H7 (cell line): ENCODE measurements around the gene PPIB. TPM values are rescaled to one million over a fixed set of nuclear protein-coding genes. Genes with fewer than 3 reads are reported as not detected.
A peak's percentile ranks its signal among the peaks of the same experiment; 100 is the strongest.

Experiments used
- DNase-seq: peaks from one replicate; pipeline ENCODE4 v3.0.0; 2012
- H3K27me3 ChIP-seq: 2 replicates; pipeline ENCODE4 v1.6.0; 2011; ENCODE audit warnings: mild to moderate bottlenecking, low read length; ENCODE audit not compliant: control insufficient read depth, insufficient read depth
- H3K36me3 ChIP-seq: replicated peaks from 2 replicates; pipeline ENCODE4 v1.5.1; 2011; ENCODE audit warnings: low read length; ENCODE audit not compliant: control insufficient read depth, insufficient read depth
- H3K4me3 ChIP-seq: 2 replicates; pipeline ENCODE4 v1.5.1; 2011; ENCODE audit warnings: low read depth, mild to moderate bottlenecking, control low read depth, low read length, moderate library complexity; ENCODE audit not compliant: insufficient read depth
- total RNA-seq: library from RNA; depleted of rRNA; stranded (reverse); fragments of >200 nt; shearing (Covaris generic); gene quantifications from 2 replicates; pipeline ENCODE4 v1.2.3, GENCODE V29; 2014; rRNA removed

Gene PPIB
- 293 and 356 TPM in 2 replicates for total RNA-seq

DNA sequence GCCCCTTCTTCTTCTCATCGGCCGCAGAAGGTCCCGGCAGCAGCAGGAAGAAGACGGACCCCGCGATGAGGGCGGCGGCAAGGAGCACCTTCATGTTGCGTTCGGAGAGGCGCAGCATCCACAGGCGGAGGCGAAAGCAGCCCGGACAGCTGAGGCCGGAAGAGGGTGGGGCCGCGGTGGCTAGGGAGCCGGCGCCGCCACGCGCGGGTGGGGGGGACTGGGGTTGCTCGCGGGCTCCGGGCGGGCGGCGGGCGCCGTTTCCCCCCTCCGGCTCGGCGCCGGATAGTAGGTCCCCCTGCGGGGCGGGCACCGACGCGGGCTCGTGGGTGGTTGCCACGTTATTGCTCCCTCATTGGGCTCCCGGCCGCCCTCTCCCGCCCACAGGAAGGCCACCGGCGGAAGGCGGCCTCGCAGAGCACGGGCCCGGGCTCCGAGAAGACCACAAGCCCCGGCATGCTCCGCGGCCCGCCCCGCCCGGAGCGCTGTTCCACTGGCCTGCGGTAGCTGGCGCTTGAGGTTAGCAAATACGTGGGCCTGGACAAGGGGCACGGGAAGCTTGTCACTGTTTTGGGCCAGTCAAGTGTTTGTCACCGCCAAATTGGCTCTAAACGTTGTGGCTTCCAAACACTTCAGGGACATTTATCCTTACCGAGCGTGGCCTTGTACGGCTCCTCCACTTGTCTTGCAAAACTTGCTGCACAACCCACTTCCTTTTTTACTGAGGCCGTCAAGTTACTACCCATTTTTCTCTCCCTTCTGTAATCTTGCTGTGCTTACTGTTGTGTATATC is at the start of gene PPIB:
Gene PPIB, minus strand, starts transcription at position 154 of the 790 bp plus-strand sequence. Its CDS starts 36 bp downstream, at position 118.
- H3K4me3 ChIP-seq = peak within 1 kb of the TSS; percentile 90
- peaks cover 24% of the 10 kb centered on the region for H3K36me3 ChIP-seq
- H3K27me3 ChIP-seq = no peaks in the 10 kb centered on the region
- peak; percentile 98 for DNase-seq

DNA sequence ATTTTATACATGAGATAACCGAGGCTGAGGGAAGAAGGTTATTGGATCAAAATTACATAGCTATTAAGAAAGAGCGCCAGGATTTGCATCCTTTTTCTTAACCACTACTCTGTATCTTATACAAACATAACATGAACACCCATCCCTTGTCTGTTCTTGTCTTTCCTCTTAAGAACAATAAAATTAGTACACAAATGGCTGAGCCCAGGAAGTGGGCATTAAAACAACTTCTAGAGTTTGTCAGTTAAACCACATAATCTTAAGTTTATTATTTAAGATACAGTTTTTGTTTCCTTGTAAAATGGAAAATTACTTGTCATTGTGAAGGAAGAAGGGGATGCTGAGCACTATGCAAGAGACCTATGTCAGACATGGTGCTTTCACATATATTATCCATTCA is 48.9 kb upstream of the PPIB start:
- Histone ChIP-seq H3K36me3 (peaks cover 1% of the 10 kb centered on the region), H3K4me3 (no peak overlapping the region), H3K27me3 (no peaks in the 10 kb centered on the region)
- DNase-seq = no peak

DNA sequence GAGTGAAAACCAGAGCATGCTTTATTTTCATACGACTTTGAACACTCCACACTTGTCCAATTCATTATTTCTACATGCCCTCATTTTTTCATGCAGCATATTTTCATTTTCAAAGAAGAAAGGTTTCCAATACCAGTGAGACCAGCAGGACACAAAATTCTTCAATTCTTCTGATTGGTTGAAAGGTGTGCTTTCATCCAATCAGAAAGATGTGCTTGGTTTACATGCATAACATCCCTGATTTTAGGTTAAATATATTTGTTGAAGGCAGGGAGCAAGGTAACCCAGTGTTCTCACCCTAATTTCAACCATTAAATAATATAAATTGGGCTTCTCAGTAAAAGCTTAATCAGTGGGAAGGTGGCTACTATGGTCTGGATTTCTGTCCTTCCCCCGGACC is 47.5 kb upstream of the PPIB start:
- H3K27me3 ChIP-seq = no peaks in the 10 kb centered on the region
- no peak overlapping the region for H3K4me3 ChIP-seq
- H3K36me3 ChIP-seq = peaks cover 1% of the 10 kb centered on the region
- DNase-seq = no peak

DNA sequence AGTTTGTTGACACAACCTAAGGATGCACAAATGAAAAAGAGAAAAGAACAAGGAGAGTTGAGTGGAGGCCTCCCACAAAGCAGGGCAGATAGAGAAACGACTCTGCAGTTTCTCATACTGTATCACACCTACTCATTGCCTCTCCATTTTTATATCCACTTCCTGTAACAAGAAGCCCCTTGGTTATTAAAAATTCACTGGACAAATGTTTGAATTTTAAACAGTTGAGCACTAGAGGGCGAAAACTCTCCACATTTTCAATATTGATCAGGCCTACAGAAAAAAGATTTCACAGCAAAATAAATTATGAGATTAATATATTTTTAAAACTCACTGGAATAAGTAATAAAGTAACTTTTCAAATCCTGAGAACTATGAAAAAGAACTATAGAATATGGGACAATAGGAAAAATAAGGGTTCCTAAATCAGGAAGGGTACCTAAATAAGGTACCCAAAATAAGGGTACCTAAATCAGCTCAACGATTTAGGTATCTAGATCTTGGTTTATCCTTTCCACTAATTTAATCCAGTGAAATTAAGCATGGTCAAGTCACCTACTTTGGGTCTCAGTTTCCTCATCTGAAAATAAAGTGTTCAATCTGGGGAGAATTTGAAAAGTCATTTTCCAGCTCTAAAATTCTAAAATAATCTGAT is 47.0 kb upstream of the PPIB start:
- peaks cover 1% of the 10 kb centered on the region for H3K36me3 ChIP-seq
- H3K4me3 ChIP-seq = no peak overlapping the region
- no peaks in the 10 kb centered on the region for H3K27me3 ChIP-seq
- no peak for DNase-seq

DNA sequence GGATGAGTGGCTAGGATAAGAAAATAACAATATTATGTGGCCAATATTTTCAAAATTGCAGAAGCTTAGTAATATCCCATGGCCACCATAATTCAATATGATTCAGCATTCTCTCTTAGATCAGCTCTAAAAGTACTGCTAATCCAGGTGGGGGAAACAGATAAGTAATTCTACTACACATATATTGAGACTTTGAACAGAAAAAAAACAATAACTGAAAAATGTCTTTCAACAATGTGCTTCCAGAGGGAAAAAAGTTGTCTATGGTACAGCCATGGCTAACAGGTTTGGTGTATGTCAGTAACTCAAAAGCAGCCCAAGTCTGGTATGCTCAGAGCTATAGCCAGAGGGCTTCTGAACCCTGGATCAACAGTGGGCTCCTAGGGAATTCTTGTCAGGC is 42.4 kb upstream of the PPIB start:
- no peak for DNase-seq
- no peaks in the 10 kb centered on the region for H3K27me3 ChIP-seq
- peaks cover 3% of the 10 kb centered on the region; the same call in 1 of the 2 replicates for H3K36me3 ChIP-seq
- no peak overlapping the region for H3K4me3 ChIP-seq

DNA sequence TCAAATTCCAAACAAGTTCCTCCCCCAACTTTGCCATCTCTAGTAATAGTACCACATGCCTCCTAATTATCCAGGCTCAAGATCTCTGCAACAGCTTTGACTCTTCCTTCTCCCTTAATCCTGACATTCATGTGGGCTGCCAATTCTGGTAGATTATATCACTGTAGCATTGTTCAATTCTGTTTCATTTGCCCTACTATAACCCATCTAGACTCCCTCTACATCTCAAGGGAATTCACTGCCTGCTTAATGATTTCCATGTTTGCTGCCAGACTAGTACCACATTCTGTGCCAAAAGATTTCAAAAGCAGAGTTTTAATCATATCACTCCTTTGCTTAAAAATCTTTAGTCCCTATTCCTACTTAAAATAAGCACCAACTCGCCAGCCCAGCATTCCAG is 34.6 kb upstream of the PPIB start:
- no peak for DNase-seq
- Histone ChIP-seq H3K36me3 (no peaks in the 10 kb centered on the region), H3K4me3 (no peak overlapping the region), H3K27me3 (no peaks in the 10 kb centered on the region)

DNA sequence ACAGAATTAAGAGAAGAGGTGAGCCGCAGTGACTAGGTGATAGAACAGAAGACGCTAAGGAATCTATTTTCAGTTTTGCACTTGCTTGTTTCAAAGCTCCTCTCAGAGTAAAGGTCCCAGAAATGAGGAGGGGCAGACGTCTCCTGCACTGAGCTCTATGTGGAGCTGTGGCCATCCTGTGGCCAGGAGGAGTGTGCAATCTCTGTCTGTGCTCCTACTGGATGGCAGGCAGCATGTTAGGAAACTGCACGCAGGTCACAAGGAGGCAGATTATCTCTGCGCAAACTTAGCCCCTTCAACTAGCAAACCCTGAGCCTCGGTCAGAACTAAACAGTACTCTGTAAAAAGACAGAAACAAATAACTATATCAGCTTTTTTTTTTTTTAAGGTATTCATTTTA is 31.1 kb upstream of the PPIB start:
- Histone ChIP-seq H3K36me3 (no peaks in the 10 kb centered on the region), H3K4me3 (no peak overlapping the region), H3K27me3 (no peaks in the 10 kb centered on the region)
- peak; percentile 22 for DNase-seq

DNA sequence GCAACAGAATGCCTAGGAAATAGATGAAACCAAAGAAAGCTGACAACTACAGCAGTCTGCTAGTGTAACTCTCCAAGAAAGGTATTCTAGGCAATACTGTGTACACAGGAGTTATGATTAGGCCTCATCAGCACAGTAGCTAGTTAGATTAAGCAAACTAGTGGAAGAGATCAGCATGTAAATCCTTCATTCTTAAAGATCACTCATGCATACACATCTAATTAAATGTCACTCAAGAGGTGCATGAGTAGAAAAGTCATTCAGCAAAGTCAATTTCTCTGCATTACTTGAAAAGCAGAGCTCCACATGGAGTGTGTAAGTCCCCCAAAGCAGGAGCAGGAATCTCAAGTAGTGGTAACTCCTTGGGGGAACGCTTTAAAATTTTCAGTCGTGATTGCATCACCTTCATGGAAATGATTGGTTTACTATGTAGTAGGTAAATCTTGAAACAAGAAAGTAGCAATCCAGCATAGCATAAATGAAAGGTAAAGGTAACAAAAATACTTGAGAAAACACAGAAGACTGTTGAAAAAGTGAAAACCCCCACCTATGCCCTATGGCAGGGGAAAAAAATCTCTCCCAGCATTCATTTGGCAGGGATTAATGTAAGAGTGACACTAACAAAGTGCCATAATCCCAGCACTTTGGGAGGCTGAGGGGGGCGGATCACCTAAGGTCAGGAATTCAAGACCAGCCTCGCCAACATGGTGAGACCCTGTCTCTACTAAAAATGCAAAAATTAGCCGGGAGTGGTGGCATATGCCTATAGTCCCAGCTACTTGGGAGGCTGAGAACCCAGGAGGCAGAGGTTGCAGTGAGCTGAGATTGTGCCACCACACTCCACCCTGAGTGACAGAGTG is 29.4 kb upstream of the PPIB start:
- no peak overlapping the region for H3K4me3 ChIP-seq
- no peaks in the 10 kb centered on the region for H3K27me3 ChIP-seq
- no peaks in the 10 kb centered on the region for H3K36me3 ChIP-seq
- DNase-seq = no peak

DNA sequence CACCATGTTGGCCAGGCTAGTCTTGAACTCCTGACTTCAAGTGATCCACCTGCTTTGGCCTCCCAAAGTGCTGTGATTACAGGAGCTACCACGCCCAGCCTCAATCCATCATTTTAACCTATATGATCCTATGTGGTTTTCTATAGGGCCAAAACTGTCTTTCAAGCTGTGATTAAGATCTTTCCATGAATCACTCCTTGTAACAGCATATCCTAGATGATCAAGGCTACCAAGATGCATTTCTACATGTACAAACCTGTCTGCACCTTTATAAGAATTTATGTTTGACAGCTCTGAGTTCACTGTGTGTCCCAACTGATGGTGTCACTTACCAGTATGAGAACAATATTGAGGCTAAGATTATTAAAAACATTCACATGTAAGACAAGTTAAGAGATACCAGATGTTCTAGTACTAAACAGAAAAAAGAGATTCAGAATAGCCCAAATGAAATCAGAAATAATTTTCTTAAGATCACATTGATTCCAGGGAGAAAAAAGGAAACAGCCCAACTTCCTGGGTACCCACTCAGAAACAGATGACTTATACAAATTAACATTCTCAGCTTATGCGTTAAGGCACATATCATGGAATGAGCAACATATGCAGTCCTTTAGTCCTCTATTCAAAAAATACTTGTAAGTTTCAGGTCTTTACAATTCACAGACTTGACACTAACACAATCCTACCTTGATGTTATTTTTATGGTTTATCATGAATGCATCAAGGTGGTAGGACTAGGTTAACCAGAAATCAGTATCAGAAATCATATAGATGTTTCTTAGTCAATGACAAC is 24.8 kb upstream of the PPIB start:
- Histone ChIP-seq H3K36me3 (no peaks in the 10 kb centered on the region; the same call in 1 of the 2 replicates), H3K4me3 (no peak overlapping the region), H3K27me3 (no peaks in the 10 kb centered on the region)
- DNase-seq = no peak

DNA sequence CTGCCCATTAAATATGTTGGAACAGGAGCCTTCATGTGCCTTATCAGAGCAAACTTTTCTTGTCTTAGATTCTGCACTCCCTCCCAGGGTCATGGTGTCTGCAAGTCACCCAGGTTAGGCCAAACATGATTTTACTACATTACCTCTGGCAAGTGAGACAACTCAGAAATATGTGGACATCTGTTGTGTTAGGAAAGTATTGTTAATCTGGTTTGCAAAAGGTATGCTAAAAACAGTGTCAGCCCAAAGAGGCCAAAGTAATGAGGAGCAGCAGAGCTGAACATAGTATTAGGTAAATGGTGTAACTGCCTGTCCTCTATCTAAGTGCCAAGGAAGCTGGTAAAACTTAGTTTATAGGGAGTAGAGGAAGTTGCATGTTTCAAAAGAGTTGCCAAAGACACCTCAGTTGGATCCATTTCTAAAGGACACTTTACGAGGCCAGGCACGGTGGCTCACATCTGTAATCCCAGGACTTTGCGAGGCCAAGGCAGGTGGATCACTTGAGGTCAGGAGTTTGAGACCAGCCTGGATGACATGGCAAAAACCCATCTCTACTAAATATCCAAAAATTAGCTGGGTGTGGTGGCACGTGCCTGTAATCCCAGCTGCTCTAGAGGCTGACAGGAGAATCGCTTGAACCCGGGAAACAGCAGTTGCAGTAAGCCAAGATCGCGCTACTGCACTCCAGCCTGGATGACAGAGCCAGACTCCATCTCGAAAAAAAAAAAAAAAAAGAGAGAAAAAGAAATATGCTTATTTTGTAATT is 22.5 kb upstream of the PPIB start:
- H3K36me3 ChIP-seq = no peaks in the 10 kb centered on the region; the same call in none of the 2 replicates
- no peak overlapping the region for H3K4me3 ChIP-seq
- no peak for DNase-seq
- H3K27me3 ChIP-seq = no peaks in the 10 kb centered on the region

DNA sequence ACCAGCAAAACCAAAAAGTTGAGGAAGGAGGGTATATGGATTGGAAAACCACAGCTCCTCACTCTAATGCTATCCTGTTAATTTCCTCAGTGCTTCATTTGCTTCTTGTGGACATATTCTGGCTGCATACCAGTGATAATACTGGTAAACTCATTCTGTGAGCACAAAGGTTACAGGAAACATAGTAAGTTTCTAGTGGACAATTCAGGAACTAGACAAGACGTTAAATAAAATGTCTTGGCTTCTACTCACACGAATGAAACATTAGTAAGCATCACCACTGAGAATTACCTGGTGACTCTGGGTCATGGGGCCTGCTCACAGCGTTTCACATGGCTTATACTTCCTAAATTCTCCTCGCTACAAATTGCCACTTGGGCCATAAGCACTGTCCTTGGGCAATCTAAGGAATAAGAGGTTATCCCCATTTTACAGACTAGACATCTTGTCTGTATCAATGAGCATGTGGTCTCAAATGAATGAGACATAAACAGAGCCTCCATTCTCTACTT is 20.1 kb upstream of the PPIB start:
- DNase-seq = no peak
- no peak overlapping the region for H3K4me3 ChIP-seq
- no peaks in the 10 kb centered on the region for H3K27me3 ChIP-seq

DNA sequence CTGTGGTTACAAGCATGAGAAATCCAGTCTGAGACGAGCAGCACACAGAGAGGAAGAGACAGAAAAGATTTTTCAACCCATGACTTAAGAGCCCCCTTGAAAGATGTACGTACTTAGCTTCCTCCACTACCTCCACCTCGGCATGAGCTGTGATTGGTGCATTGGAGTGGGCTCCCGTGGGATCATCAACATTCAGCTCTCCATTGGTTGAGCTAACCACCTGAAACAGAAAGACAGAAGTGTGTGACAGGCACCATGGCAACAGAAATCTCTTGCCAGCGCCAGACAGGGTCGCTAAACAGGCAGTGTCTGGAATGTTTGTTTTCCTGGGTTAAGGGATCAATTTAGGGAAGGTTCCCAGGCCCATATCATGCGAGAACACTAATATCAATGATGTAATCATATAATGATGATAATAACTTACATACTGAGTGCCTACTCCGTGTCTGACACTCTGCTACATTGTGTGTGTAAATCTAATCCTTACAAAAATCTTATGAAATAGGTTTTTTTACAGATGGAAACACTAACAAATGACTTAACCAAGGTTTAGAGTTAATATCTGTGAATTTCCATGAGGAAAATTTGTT is 17.5 kb upstream of the PPIB start:
- DNase-seq = no peak
- Histone ChIP-seq H3K27me3 (no peaks in the 10 kb centered on the region), H3K4me3 (no peak overlapping the region), H3K36me3 (peaks cover 1% of the 10 kb centered on the region)

More for the DNA sequence above, 20.1 kb upstream of the PPIB start:
- H3K36me3 ChIP-seq = no peaks in the 10 kb centered on the region; the same call in none of the 2 replicates
